HG03097 (cell line): ENCODE data around the gene GRIA1.

Experiments used
- ATAC-seq: cut with Tn5 transposase; IDR thresholded peaks from one replicate; pipeline ENCODE4 v1.9.1; 2021; ENCODE audit not compliant: unreplicated experiment, low FRiP score

Gene GRIA1

DNA sequence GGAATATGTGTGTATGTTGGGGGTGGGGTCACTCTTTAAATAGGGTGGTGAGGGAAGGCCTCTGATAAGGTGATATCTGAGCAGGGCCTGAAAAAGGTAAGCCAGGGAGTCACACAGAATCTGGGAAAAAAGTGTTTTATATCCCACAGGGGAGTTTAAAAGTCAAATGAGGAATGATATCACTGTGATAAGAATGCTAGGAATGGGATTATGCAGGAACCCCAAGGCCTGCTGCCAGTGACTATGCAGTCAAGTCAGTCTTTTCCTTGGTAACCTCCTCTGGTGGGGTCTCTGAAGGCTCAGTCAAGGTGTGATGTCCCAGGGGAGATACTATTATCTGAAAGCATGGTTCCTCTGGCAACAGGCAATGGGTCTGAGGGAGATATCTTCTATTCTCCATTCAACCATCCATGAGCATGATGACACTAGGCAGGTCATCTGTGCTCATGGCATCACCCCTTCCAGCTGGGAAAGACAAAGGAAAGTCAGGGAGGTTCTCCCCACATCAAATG is 53.5 kb downstream of the GRIA1 start:
- ATAC-seq, result no peak

DNA sequence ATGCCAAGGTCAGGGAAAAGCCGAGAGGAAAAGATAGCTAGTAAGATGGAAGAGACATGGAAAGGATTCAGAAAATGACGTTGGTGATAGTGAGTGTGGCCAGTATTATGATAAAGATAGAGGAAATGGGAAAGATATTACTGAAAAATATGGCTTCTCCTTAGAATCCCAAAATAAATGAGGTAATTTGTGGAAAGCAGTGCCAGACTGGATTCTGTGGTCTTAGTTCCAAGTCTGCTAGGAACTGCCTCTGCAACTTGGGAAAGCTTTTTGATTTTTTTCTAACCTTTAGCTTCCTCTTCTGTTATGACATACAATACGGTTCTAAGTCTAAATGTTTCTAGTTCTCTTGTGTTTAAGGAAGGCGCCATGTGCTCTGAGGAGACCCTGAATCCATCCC is 54.2 kb downstream of the GRIA1 start:
- no peak for ATAC-seq

DNA sequence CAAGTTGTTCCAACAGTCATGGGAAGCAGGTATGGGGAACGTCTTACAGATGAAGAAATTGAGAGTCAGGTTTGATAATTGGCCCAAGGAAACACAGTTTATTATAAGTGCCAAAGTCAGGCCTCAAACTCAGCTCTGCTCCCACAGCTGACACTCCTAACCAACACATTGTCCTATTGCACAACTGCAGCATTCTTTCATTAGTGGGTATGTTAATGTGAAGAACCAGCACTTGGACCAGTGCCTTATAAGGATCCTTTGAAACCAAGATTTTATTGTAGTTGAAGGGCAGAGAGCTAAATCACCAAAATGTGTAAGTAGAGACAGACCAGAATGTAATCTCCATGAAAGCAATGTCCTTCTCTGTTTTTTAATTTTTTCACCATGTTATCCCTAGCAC is 56.1 kb downstream of the GRIA1 start:
- ATAC-seq, result no peak

DNA sequence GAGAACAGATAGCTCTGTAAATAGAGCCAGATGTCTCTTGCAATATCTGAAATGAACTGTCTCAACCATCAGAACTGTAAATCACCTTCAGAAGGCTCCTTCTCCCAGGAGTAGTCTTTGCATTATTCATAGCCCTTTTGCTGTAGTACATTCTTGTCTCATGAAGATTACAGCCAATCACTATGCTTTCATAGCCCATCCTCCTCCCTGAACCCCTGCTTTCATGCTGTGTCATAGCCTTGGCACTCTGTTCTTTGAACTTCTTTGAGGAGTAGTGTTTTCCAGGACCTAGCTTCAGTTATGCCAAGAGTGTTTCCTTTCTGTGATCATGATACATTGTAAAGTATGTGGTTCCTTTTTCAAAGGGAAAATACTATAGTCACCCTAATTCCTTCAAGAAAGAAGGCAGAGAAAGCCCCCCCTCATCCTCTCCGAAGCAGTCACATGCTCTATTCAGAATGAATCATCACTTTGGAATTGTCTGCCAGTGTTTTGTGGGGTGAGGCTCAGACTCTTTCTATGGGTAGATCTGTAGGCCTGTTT is 61.1 kb downstream of the GRIA1 start:
- ATAC-seq, result no peak

DNA sequence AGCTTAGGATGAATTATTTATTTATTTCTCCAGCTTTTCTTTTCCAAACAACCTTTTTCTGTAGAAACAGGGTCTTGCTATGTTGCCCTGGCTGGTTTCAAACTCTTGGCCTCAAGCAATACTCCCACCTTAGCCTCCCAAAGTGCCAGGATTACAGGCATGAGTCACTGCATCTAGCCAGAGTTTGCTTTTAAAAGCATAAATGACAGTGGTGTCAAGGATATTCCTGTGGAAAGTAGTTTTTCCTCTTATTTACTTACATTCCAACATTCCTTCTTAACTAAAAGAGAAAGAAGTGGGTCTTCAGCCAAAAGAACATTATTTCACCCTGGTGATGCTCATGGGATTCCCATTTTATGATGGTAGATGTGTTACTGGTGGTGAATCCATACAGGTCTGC is 62.4 kb downstream of the GRIA1 start:
- no peak for ATAC-seq

DNA sequence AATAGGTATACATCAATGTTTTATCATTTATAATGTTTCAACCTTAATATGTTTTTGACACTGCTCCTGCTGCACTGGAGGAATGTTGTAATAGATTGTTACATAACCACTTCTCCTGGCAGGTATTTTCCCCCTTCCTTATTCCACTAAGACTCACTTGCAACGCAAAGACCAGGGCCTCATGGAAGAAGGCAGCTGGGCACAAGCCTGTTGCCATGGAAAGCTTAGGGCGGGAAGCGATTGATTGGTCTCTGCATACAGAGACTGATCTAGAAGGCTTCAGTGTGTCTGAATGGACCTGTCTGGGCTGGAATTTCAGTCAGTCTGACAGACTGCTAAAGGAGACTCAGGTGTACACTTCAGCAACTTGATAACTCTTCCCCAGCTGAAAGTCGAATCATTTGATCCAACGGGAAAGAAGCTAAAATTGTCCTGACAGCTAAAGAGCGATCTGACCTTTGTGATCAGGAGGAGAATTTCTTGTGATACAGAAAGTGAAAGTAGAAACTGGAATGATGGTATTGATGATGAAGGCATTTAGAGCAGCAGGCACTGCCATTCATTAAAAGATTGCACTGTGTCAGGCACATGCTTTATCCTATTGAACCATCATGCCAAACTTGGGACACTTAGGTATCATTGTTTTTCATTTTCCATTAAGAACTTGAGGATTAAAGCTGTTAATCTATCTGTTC is 65.1 kb downstream of the GRIA1 start:
- no peak for ATAC-seq

DNA sequence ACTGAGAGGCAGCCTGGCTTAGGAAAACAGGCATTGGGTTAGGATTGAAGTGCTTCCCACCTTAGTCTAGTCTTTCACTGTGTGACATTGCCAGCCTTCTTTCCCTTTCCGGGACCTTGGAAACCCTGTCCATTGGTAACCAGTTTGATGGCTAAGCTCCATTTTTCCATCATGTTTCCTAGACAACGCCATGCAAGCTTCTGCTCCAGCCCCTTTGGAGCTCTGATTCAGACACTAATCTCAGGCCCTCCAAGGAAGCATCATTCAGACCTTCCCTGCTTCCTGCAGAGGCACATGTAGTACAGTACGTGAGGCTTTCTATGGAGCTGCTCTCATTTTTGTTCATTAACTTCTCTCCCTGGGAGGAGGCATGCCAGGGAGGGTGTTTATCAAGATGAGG is 68.5 kb downstream of the GRIA1 start:
- no peak for ATAC-seq

DNA sequence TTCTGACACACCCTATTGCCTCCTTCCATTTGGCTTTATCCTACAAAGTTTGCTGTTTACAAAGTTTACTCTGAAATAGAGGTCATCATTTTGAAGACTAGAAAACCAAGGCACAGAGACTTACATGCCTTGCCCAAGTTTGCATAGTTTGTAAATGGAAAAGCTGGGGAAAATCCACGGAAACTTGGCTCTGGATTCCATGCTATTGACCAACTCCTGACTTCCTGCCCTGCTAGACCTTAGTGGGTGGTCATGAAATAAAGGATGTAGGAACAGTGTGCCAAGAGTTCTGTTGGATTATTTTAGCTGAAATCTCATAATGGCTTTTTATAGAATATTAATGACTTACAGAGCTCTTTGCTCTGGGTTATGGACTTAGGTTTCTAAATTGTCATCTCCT is 69.5 kb downstream of the GRIA1 start:
- ATAC-seq, result no peak

DNA sequence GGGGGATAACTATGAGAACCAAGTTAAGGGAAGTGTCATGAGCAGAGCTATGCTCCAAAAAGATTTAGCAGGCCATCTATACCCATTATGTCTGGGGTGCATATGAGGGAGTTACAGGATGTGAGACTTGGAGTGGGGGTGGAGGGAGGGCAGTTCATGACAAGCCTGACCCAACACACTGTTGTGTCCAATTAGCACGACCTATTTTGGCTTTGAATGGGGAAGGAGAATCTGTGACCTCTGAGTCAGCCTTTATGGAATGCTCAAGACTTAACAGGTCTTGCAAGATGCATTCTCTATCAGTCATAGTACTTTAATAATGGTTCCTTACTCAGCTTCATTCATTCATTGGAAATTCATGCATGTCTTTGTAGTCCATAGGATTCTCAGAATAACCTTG is 71.7 kb downstream of the GRIA1 start:
- no peak for ATAC-seq

DNA sequence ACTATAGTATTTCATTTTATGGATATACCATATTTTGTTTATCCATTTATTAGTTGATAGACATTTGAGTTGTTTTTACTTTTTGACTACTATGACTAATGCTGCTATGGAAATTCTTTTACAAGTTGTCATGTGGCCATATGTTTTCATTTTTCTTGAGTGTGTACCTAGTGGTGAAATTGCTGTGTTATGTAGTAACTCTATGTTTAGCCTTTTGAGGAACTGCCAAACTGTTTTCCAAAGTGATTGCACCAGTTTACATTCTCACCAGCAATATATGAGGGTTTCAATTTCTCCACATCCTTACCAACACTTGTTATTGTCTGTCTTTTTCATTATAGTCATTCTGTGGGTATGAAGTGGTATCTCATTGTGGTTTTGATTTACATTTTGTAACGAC is 75.4 kb downstream of the GRIA1 start:
- ATAC-seq, result no peak

DNA sequence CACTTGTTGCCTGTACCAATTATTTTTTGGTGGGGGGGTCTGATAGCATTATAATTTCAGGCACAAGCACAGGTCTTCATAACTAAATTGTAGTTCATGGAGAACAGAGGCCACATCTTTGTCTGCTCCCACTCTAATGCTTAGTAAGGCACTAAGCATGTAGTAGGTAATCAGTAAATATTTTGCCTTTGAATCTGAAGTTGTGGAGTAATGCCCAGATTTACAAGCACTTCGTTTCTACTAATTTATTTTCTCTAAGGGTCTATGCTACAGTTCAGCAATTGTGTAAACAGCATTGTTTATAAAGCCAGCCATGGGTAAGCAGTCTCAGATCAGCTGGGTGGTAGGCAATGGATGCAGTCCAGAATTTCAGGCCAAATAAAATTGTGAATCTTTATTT is 78.6 kb downstream of the GRIA1 start:
- ATAC-seq, result no peak

DNA sequence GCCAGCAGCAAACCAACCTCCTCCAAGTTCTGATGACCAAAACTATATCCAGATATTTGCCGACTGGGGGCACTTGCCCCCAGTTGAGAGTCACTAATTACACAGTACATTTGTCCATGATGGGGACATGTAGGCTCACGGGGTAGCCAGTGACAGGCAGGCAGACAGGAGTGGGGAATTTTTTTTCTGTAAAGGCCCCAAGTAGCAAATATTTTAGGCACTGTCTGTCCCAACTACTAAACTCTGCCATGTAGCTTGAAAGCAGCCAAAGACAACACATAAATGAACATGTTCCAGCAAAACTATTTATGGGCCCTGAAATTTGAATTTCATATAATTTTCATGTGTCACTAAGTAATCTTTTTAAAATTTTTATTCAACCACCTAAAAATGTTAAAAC is 80.7 kb downstream of the GRIA1 start:
- no peak for ATAC-seq

DNA sequence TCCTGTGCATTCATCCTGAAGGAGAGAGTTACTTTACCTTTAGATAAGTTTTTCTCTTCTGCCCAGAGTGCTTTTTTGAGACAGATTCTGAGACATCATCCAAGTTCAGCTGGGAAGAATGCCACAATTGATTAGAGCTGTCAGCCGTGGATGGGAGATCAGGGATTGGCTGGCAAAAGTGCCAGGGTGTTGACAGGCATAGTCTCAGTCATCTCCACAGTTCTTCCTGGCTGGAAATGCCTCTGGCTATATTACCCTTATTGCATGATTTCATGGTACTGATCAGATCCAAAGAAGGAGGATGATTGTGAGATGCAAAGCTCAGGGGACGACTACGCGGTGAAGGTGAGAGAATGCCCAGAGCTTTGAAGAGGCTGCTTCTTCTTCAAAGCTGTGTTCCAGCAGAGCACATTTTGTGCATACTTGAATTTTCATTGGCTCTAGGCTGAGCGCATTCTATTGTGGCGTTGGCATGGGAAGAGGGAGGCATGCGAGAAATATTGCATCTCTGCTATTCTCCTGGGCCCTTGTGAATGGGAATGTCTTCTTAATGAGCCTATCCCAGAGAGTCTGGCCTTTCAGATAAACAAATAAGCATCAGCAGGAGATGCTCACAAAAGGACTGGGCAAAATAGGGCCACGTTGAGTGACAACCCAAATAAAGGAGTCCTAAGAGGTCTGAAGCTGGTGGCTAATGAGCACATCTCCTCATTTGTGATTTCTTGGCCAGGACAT is 82.1 kb downstream of the GRIA1 start:
- ATAC-seq, result no peak

DNA sequence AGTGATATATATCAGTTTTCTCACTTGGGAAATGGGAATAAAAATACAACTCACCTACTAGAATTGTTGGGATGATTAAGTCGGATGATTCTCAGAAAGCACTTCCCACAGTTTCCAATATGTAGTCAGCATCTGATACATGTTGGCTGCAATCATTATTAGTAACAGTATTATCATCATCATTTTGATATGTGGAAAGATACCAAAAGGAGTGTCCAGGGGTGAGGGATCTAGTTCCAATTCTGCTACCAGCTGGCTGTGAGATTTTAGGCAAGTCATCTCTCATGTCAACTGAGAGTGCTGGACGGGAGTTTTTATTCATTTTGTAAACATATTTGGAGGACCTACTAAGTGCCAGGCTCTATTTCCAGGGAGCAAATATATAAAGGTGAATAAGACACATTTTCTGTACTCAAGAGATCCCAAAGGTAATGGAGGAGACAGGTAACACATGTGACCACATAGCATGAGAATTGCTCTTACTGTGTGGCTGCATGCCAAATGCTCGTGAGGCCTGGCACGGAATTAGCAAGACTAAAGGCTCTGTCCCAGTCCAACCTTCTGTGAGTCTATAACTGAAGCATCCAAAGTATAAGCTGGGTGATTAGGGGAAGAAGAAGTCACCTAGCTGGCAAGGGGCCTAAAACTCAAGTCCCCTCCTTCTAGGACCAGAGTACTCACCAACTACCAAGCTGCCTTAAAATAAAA is 83.0 kb downstream of the GRIA1 start:
- no peak for ATAC-seq

DNA sequence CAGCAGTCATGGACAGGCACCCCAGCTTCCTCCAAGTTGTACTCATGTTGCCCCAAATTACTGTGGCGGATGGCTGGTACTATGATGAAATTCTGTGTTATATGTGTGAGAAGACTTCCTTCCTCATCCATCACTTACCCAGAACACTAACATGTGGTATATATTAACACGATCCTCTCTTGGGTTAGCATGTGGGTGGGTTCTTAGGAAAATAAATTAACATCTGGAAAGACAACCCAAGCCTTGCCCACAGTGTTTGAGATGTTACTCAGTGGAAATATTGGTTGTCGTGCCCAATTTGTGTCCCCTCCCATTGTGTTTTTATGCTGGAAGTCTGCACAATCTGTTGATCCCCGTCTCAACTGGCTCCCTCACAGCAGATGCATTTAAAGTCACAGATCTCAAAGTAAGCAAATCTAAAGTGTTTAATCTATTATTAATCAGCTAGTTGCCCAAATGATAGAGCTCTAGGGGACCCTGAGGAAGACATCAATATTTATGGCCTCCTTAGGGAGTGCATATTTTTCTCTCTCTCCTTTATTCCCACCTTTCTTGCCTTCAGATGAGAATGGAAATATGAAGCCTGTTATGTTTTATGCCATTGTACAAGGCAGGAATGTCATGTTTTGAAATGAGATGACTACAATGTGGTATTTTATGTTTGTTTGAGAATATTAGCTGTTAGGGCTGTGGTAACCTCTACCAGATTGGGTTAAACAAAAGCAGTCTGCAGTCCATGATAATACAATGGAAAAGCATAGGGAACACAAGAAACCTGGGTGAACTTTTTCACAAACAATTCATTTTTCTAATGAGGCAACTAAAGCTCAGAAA is 93.9 kb downstream of the GRIA1 start:
- ATAC-seq, result no peak

DNA sequence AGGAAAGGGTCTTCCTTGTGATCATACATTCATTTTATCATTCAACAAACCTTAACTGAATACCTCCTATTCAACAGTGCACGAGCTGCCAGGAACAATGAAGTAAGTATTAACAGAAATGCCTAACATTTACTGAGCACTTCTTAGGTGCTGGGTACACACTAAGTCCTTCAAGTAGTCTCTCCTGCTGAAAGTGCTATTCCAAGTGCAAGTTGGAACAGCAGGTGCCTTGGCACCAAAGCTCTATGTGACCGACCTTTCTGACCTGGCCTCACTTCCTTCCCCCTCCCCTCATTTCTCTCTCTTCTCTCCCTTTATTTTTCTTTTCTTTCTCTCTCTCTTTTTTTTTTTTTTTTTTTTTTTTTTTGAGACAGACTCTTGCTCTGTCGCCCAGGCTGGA is 94.5 kb downstream of the GRIA1 start:
- no peak for ATAC-seq

DNA sequence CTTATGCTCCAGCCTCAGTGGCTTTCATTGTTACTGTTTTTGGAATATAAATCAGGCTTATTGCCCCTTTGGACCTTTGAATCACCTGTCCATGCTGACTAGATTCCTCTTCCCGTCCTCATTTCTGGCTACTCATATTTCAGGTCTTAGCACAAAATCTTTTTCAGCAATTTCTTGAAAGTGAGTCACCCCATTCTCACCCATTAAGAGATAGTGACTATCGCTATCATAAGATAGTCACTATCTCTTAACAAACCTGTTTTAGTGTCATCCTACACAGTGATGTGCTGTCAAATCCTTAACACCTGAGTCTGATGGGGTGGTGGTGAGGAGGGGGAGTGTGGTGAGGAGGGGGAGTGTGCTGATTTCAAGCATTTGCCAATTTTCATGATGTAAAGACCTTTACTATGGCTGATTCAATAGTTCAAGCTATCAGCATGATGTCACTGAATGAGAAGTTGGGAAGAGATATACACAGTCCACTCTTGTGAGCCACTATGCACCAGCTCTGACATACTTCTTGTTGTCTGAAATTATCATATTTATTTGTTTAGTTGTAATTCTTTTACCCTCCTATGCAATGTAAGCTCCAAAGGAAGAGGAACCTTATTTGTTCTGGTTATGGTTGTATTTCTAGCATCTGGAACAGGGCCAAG is 95.3 kb downstream of the GRIA1 start:
- no peak for ATAC-seq

DNA sequence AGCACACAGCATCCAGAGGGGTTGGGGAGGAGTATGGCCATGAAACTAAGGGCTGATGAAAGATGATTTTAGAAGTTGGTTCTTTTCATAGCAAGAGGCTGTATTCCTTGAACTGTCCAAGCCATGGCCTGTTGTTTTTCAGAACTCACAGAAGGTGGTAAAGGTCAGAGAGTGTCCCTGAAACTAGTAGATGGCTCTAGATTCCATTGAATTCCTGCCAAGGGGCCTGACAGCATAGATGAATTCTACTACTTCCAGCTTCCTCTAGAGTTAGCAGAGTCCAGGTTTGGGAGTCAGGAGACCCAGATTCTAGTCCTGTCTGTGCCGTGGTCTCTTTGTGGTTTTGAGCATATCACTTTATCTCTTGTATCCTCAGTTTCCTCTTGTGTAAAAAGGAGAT is 101.6 kb downstream of the GRIA1 start:
- no peak for ATAC-seq

DNA sequence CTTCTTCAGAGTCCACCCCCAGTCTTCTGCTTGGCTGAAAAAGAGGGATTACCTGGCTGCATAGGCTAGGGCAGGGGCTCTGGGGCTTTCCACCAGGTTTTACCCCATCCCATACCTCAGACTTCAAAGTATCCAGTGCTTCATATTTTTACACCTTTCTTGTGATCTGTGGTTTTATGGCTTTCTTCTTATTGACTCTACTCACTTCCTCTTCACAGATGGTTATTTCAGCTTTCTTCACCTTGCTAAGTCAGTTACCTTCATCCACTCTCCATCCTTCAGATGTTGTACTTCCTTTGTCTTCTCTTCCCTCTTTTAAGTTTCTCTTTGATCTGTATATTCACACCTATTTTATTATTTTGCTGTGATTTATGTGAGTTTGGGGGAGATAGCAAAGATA is 104.3 kb downstream of the GRIA1 start:
- no peak for ATAC-seq

DNA sequence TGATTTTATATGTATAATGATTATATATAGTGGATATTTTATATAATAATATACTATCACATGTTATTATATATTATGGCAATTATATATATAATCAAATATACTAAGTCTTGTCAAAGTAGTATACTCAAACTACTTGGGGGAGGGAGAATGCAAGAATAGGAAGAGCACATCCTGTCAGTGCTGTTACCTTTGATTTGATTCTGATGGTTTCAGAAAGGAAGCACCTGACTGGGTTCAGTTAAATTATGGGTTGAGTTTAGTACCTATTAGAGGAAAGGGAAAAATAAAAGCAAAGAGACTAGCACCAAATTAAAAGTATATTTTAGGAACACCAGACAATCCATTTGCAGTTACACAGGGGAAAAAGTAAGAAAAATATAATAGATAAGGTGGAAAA is 107.6 kb downstream of the GRIA1 start:
- ATAC-seq, result peak; percentile 68
